HepG2 (cell line): Measurements from ENCODE around the gene HDAC4.

Experiments used
- BRD4 ChIP-seq: sonication (generic); formaldehyde crosslinking; IDR thresholded peaks from 2 replicates; pipeline ENCODE4 v1.4.0; 2020; ENCODE audit warnings: missing genetic modification reagents
- CREB1 ChIP-seq, 2 experiments: fragments of 450-650 bp in 1 of 2; IDR thresholded peaks; 2 replicates each; pipeline ENCODE4 v1.6.1; 2016 to 2017; ENCODE audit warnings: control low read depth in 1 of 2, mild to moderate bottlenecking in 1 of 2, missing compliant biosample characterization in 1 of 2, missing genetic modification characterization in 1 of 2
- MEIS1 ChIP-seq: sonication (generic); formaldehyde crosslinking; IDR thresholded peaks from 2 replicates; pipeline ENCODE4 v1.9.0; 2021; ENCODE audit warnings: mild to moderate bottlenecking, missing genetic modification reagents, moderate library complexity, borderline replicate concordance
- SP2 ChIP-seq: sonication (generic); formaldehyde crosslinking; IDR thresholded peaks from 2 replicates; pipeline ENCODE4 v1.5.1; 2020; ENCODE audit warnings: mild to moderate bottlenecking, missing genetic modification reagents
- SRSF9 ChIP-seq: fragments of 200-400 bp; formaldehyde crosslinking; IDR thresholded peaks from 2 replicates; pipeline ENCODE4 v1.6.1; 2018; ENCODE audit warnings: borderline replicate concordance, mild to moderate bottlenecking, low read depth, low read length; ENCODE audit not compliant: insufficient read depth, poor library complexity, severe bottlenecking
- ZNF143 ChIP-seq: sonication (generic); formaldehyde crosslinking; IDR thresholded peaks from 2 replicates; pipeline ENCODE4 v1.4.0; 2020; ENCODE audit warnings: missing genetic modification reagents
- ZNF326 ChIP-seq: sonication (generic); formaldehyde crosslinking; IDR thresholded peaks from 2 replicates; pipeline ENCODE4 v1.4.0; 2020; ENCODE audit warnings: missing genetic modification reagents, borderline replicate concordance

- TF ChIP-seq CREB1 (IDR thresholded peaks at IDR 0.05): no peak
- TF ChIP-seq CREB1 (CRISPR knock-in tag; IDR thresholded peaks at IDR 0.05): no peak
- no peak for TF ChIP-seq MEIS1 (CRISPR knock-in tag)
- TF ChIP-seq ZNF326 (CRISPR knock-in tag): no peak
- no peak for TF ChIP-seq BRD4 (CRISPR knock-in tag)
- TF ChIP-seq SP2 (CRISPR knock-in tag): no peak
- TF ChIP-seq ZNF143 (CRISPR knock-in tag): no peak
- TF ChIP-seq SRSF9: no peak
Observed at GRCh38 chr2:239291475-239292350, 109.1 kb downstream of the HDAC4 start.
